ENCODE data around the gene PRKCI.
A peak's percentile ranks its signal among the peaks of the same experiment; 100 is the strongest.
"Not testable (repeated sequence)": the region's sequence is repeated elsewhere in the genome, so short reads cannot be mapped to it uniquely, and the experiment has no call there.

Gene PRKCI

DNA sequence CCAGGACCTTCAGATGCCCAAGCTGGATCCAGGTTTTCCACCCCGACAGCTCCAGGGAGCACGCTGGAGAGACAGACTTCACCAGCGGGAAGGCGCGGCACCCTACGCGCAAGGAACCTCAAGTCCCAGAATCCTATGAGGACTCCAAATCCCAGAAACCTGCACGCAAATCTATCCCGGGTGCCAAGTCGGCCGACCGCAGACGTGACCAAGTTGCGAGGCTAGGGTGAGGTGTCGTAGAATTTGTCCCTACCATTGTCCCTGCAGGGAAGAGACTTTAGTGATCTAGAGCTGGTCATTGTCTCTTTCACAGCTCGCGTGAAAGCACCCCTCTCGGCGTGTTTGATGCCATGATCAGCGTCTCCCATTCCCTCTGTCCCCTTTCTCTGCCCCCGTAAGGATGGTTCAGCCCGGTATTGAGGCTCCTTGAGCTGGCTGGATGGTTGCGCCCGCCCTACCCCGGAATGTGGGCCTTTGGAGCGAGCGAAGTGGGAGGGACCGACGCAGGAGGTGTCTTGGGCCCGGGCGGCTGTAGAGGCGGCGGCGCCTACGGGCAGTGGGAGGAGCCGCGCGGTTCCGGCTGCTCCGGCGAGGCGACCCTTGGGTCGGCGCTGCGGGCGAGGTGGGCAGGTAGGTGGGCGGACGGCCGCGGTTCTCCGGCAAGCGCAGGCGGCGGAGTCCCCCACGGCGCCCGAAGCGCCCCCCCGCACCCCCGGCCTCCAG lies at the start of gene PRKCI:
Gene PRKCI (plus strand): TSS at position 501 of the 723 bp plus-strand sequence. CDS start 246 bp downstream, outside the sequence.
- peak; percentile 94 for DNase-seq (ENCODE audit: low spot score)

GRCh38 chr3:170178651-170179050 lies 43.6 kb upstream of the PRKCI start:
- no peak for DNase-seq (ENCODE audit: low spot score)

DNA sequence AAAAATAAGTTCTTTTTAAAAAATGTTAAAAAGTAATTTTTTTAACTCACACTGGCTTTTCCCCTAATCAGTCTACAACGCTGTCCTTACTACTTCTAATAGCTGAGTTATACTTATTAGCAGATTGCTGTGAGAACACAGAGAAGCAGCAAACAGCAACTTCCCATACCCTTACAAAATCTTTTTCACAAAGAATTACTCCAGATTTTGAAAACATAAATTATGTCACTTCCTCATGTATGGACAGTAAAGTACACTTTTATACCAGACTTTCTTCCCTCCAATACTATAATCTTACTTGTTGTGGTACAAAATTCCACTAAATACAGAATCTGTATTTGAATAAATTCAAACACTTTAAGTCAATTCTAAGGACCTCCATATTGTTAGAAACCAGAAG lies 42.8 kb upstream of the PRKCI start:
- DNase-seq (ENCODE audit: low spot score) = peak; percentile 35

- peak; percentile 50 for DNase-seq (ENCODE audit: low spot score)
Measured at GRCh38 chr3:170180079-170180907, 41.9 kb upstream of the PRKCI start.

DNA sequence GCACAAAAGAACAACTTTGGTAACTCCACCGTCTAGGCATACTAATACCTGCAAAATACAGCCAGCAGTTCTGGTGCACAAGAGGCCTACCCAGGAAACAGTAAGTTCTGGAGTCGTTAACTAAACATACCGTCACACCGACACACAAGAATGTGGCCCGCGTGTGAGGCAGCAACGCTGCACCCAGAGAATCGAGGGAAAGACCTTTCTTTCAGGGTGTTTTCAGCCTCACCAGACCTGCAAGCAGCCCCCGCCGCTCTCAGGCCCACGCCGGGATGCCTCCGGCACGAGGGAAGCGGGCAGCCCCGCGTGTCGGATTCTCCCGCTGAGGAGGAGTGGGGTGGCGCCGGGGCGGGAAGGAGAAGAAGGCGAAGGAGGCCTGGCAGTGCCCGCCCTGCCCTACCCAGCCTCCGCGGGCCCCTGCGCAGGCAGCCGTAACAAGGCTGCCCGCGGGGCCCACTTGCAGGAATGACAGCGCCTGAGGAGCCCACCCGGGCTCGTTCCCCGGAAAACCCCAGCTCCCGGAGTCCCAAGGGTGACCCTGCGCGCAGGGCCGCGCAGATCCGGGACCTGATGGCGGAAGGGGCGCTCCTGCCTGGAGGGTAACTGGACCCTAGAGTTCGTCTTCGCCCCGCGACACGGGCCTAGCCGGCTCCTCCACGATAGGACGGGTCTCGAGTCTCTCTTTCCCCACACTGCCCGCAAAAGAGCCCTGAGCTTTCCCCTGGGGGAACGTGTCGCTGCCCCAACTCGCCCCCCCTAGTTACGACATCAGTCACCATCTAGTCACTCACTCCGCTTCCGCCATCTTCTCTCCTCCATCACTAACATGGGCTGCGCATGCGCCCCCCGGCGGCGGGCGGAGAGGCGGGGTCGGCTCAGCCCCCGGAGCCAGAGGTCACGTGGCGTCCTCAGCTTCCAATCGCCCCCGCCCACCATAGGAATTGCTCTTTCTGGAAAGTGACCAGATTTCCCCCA lies 41.0 kb upstream of the PRKCI start, which contains the start of gene PHC3:
Gene PHC3 (minus strand): TSS at position 826 of the 978 bp plus-strand sequence. CDS start 18 bp downstream, at position 808.
- peak; percentile 96 for DNase-seq (ENCODE audit: low spot score)

DNA sequence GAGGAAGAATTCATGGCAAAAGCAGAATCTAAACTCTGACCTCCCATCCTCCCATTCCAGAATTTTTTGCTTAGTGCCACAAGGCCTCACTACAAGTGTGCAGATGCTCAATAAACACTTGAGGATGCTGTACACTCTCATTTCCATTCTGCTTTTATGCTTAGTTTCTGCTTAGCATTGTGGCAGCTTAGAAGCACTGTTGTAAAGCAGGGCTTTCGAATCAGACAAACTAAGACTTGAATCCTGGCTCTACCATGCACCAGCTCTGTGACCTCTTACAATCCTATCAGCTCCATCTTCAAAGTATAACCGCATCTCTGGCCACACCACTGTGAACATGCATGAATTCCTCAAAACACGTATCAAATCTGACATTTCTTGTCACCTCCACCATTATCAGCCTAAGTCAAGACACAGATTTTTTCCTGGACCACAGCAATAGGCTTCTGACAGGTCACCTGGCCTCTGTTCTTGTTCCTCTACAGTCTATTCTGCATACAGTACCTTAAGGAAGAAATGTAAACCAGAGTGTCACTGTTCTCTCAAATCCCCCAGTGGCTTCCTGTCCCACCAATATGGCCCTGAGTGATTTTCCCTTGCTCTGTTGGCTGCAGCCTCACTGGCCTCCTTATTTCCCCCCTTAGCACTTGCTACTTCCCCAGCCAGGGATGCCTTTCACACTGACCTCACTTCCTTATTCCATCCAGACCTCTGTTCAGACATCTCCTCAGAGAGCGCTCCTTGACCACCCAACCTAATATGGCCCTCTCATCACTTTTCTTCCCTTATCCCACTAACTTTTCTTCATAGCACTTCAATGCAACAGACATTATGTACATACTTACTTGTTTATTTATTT lies 32.6 kb upstream of the PRKCI start:
- no peak for DNase-seq (ENCODE audit: low spot score)

DNA sequence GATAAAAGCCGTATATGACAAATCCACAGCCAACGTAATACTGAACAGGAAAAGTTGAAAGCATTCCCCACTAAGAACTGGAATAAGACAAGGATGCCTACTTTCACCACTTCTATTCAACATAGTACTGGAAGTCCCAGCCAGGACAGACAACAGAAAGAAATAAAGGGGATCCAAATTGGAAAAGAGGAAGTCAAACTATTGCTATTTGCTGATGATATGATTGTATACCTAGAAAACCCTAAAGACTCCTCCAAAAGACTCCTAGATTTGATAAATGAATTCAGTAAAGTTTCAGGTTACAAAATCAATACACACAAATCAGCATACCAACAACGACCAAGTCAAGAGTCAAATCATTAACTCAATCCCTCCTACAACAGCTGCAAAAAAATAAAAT lies 26.5 kb upstream of the PRKCI start:
- DNase-seq (ENCODE audit: low spot score) = not testable (repeated sequence)

DNA sequence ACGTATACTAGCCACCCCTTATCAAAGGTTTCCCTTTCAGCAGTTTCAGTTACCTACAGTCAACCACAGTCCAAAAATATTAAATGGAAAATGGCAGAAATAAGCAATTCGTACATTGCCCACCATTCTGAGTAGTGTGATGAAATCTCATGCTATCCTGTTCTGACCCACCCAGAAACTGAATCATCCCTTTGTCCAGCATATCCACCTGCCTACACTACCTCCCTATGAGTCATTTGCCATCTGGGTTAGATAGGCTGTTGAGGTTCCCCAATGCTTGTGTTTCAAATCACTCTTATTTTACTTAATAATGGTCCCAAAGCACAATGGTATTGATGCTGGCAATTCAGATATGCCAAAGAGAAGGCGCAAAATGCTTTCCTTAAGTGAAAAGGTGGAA lies 25.4 kb upstream of the PRKCI start:
- no peak for DNase-seq (ENCODE audit: low spot score)

GRCh38 chr3:170200987-170201386 lies 21.2 kb upstream of the PRKCI start:
- DNase-seq (ENCODE audit: low spot score) = no peak

GRCh38 chr3:170201527-170201926 lies 20.7 kb upstream of the PRKCI start:
- DNase-seq (ENCODE audit: low spot score) = no peak

DNA sequence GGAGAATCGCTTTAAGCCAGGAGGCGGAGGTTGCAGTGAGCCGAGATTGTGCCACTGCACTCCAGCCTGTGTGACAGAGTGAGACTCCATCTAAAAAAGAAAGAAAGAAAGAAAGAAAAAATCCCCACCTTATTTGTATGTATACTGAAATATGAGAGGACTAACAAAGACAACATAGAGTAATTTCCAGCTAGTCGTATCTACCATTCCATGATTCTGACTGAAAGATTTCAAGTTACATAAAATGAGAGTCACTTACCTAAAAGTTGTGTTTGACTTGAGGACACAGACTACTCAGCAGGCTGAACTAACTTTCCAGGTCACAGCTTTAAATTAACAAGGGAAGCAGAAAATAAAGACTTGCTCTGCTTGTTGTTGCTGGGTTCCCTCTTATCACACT lies 18.8 kb upstream of the PRKCI start:
- DNase-seq (ENCODE audit: low spot score) = no peak

DNA sequence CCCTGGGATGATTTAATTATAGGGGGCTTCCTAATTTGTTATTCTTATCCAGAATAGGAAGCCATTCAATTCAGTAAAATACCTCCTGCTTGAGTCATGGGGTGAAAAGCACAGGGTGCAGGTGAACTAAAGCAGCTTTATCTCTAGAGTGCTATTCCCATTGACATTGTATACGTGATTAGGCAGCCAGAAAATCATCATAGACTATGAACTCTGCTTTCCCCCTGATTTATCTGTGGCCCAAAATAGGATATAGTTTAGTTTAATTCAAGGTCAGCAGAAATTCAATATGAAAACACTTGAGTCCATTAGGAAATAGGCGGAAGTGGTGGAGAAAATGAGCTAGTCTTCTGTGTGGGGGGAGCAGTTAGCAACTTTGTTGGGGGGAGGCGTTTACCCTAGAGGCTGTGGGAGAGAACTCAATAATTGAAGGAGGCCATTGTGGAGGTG lies 18.2 kb upstream of the PRKCI start:
- DNase-seq (ENCODE audit: low spot score) = no peak

DNA sequence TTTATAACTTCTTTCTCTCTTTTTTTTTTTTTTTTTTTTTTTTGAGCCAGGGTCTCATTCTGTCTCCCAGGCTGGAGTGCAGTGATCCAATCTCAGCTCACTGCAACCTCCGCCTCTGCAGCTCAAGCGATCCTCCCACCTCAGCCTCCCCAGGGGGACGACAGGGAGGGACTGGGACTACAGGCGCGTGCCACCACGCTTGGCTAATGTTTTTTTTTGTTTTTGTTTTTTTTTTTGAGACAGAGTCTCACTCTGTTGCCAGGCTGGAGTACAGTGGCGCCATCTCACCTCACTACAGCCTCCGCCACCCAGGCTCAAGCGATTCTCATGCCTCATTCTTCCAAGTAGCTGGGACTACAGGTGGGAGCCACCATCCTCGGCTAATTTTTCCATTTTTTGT lies 17.7 kb upstream of the PRKCI start:
- no peak for DNase-seq (ENCODE audit: low spot score)

DNA sequence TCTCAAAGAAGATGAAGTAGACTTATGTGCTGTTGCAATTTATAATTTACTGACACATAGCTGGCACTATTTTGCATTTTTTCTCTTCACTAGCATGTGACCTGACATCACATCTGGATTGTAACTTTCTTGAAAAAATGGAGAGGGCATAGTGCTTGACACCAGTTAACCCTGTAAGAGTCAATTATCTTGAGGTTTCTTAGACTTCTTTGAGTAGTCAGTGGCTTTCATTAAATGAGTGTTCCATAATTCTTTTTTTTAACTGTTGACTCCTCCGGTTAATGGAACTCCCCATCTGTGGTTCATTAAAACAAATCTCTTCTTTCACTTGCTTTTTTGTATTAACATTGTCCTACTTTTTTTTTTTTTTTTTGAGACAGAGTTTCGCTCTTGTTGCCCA lies 16.9 kb upstream of the PRKCI start:
- DNase-seq (ENCODE audit: low spot score) = no peak

- DNase-seq (ENCODE audit: low spot score) = not testable (repeated sequence)
Measured at GRCh38 chr3:170206164-170206762, 16.0 kb upstream of the PRKCI start.

- DNase-seq (ENCODE audit: low spot score) = no peak
Measured at GRCh38 chr3:170207717-170208116, 14.5 kb upstream of the PRKCI start.

DNA sequence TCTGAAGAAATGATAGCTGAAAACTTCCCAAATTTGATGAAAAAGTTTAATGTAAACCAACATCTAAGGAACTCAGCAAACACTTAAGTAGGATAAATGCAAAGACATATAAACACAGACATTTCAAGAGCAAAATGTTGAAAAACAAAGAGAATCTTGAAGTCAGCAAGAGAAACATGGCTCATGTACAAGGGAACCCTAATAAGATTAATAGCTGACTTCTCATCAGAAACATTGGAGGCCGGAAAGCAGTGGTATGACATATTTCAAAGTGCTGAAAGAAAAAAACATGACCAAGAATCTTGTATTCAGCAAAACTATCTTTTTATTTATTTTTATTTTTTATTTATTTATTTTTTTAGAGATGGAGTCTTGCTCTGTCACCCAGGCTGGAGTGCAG lies 10.6 kb upstream of the PRKCI start:
- DNase-seq (ENCODE audit: low spot score) = no peak

- DNase-seq (ENCODE audit: low spot score) = peak; percentile 13
Measured at GRCh38 chr3:170219850-170220249, 2.4 kb upstream of the PRKCI start.

GRCh38 chr3:170220871-170221270 lies 1.4 kb upstream of the PRKCI start:
- DNase-seq (ENCODE audit: low spot score) = no peak
